Neural cell (in vitro differentiated cells): ENCODE results near the gene DPEP1. TPM values are rescaled to one million over a fixed set of nuclear protein-coding genes. Genes with fewer than 3 reads are reported as not detected.

Source experiments
- H2AFZ ChIP-seq: fragments of 200-600, 300-800 bp; sonication (generic), shearing (Covaris generic); 2 replicates; pipeline ENCODE4 v1.6.0; 2014; ENCODE audit warnings: low read depth, mild to moderate bottlenecking, antibody characterized with exemption, low read length, moderate library complexity
- H3F3A ChIP-seq: fragments of 200-600 bp; shearing (Covaris generic); 2 replicates; pipeline ENCODE4 v1.6.1; 2016; ENCODE audit warnings: mild to moderate bottlenecking, moderate library complexity, mixed read lengths, antibody characterized with exemption, low read length; ENCODE audit not compliant: insufficient read depth, poor library complexity, severe bottlenecking
- H3K27ac ChIP-seq: fragments of 200-600, 300-800 bp; sonication (generic), shearing (Covaris generic); 2 replicates; pipeline ENCODE4 v1.5.1; 2014; ENCODE audit warnings: mild to moderate bottlenecking, low read length, moderate library complexity
- H3K27me3 ChIP-seq: fragments of 300-800, 200-600 bp; sonication (generic), shearing (Covaris generic); 2 replicates; pipeline ENCODE4 v1.6.0; 2014; ENCODE audit warnings: mild to moderate bottlenecking, low read depth, low read length, moderate library complexity; ENCODE audit not compliant: insufficient read depth
- H3K36me3 ChIP-seq: fragments of 300-800, 200-600 bp; sonication (generic), shearing (Covaris generic); 2 replicates; pipeline ENCODE4 v1.5.1; 2014; ENCODE audit warnings: mild to moderate bottlenecking, antibody characterized with exemption, low read length, moderate library complexity; ENCODE audit not compliant: insufficient read depth
- H3K4me2 ChIP-seq: fragments of 300-800, 200-600 bp; sonication (generic), shearing (Covaris generic); 2 replicates; pipeline ENCODE4 v1.6.0; 2014; ENCODE audit warnings: mild to moderate bottlenecking, low read length
- H3K4me3 ChIP-seq: fragments of 300-800, 200-600 bp; sonication (generic), shearing (Covaris generic); 2 replicates; pipeline ENCODE4 v1.5.1; 2014; ENCODE audit warnings: mild to moderate bottlenecking, low read length, moderate library complexity
- H3K79me2 ChIP-seq: fragments of 200-600 bp; shearing (Covaris generic); replicated peaks from 2 replicates; pipeline ENCODE4 v1.6.0; 2014; ENCODE audit warnings: mild to moderate bottlenecking, low read length, moderate library complexity; ENCODE audit not compliant: insufficient read depth
- H3K9ac ChIP-seq: fragments of 300-800, 200-600 bp; sonication (generic), shearing (Covaris generic); 2 replicates; pipeline ENCODE4 v1.6.1; 2016; ENCODE audit warnings: mild to moderate bottlenecking, low read length, mixed read lengths
- H3K9me2 ChIP-seq: fragments of 200-600 bp; shearing (Covaris generic); 2 replicates; pipeline ENCODE4 v1.6.1; 2016; ENCODE audit warnings: mild to moderate bottlenecking, low read length, mixed read lengths; ENCODE audit not compliant: insufficient read depth
- H3K9me3 ChIP-seq: fragments of 200-600, 300-800 bp; sonication (generic), shearing (Covaris generic); 2 replicates; pipeline ENCODE4 v1.6.1; 2016; ENCODE audit warnings: mild to moderate bottlenecking, mixed run types, low read length, moderate library complexity, mixed read lengths
- H4K20me1 ChIP-seq: fragments of 200-600 bp; shearing (Covaris generic); 2 replicates; pipeline ENCODE4 v1.6.1; 2016; ENCODE audit warnings: mild to moderate bottlenecking, mixed run types; ENCODE audit not compliant: insufficient read depth
- CTCF ChIP-seq: fragments of 450-650 bp; IDR thresholded peaks from 2 replicates; pipeline ENCODE4 v1.5.1; 2014; ENCODE audit warnings: antibody characterized with exemption, mild to moderate bottlenecking, moderate library complexity; ENCODE audit not compliant: poor library complexity, severe bottlenecking
- EP300 ChIP-seq: fragments of 450-650 bp; conservative IDR thresholded peaks from 2 replicates; pipeline ENCODE4 v1.6.1; 2014; ENCODE audit warnings: antibody characterized with exemption, mild to moderate bottlenecking, moderate library complexity; ENCODE audit not compliant: poor library complexity, severe bottlenecking
- EZH2 ChIP-seq: fragments of 200-600, 300-800 bp; shearing (Covaris generic), sonication (generic); IDR thresholded peaks from 2 replicates; pipeline ENCODE4 v1.6.1; 2014; ENCODE audit warnings: antibody characterized with exemption, low read length, borderline replicate concordance, mild to moderate bottlenecking; ENCODE audit not compliant: insufficient read depth, poor library complexity, severe bottlenecking
- MXI1 ChIP-seq: fragments of 450-650 bp; conservative IDR thresholded peaks from 2 replicates; pipeline ENCODE4 v1.6.1; 2014; ENCODE audit warnings: antibody characterized with exemption, mild to moderate bottlenecking; ENCODE audit not compliant: poor library complexity, severe bottlenecking
- POLR2AphosphoS5 ChIP-seq: IDR thresholded peaks from 2 replicates; pipeline ENCODE4 v1.6.1; 2012
- RAD21 ChIP-seq: fragments of 450-650 bp; conservative IDR thresholded peaks from 2 replicates; pipeline ENCODE4 v1.6.1; 2014; ENCODE audit warnings: antibody characterized with exemption, mild to moderate bottlenecking, moderate library complexity
- REST ChIP-seq: IDR thresholded peaks from 2 replicates; pipeline ENCODE4 v1.6.1; 2012; ENCODE audit warnings: borderline replicate concordance
- SMC3 ChIP-seq: fragments of 450-650 bp; conservative IDR thresholded peaks from 2 replicates; pipeline ENCODE4 v1.6.1; 2014; ENCODE audit warnings: antibody characterized with exemption, mild to moderate bottlenecking, moderate library complexity; ENCODE audit not compliant: poor library complexity
- TAF1 ChIP-seq: IDR thresholded peaks from 2 replicates; pipeline ENCODE4 v1.6.1; 2012; ENCODE audit warnings: low read depth
- polyA plus RNA-seq: library from polyadenylated mRNA; depleted of rRNA; stranded (reverse); fragments of >200 nt; gene quantifications from 2 replicates; pipeline ENCODE4 v1.2.3, GENCODE V29; 2014

The DPEP1 gene
- polyA plus RNA-seq, 1 donor from 2014 or later, result 0.33 TPM

GRCh38 chr16:89600956-89601355 is 12.5 kb upstream of the DPEP1 start:
- H3K79me2 ChIP-seq, result no peaks in the 10 kb centered on the region
- H3K27ac ChIP-seq, result no peak overlapping the region
- H3K9ac ChIP-seq, result no peak overlapping the region
- H3K4me2 ChIP-seq, result no peak overlapping the region
- no peaks in the 10 kb centered on the region for H3K9me3 ChIP-seq
- H3K4me3 ChIP-seq, result no peak overlapping the region
- no peaks in the 10 kb centered on the region for H4K20me1 ChIP-seq
- no peak overlapping the region for H2AFZ ChIP-seq
- H3K27me3 ChIP-seq, result no peaks in the 10 kb centered on the region
- no peaks in the 10 kb centered on the region for H3F3A ChIP-seq
- TF ChIP-seq TAF1, result no peak
- no peaks in the 10 kb centered on the region for H3K9me2 ChIP-seq
- no peaks in the 10 kb centered on the region for H3K36me3 ChIP-seq

GRCh38 chr16:89601906-89602272 is 11.6 kb upstream of the DPEP1 start:
- Histone ChIP-seq H3K36me3 (no peaks in the 10 kb centered on the region), H3K27me3 (no peaks in the 10 kb centered on the region), H3K9me3 (no peaks in the 10 kb centered on the region), H3K9ac (peak overlapping the region; percentile 31), H3K4me2 (no peak overlapping the region), H3F3A (no peaks in the 10 kb centered on the region), H2AFZ (no peak overlapping the region), H3K27ac (peak overlapping the region; percentile 47), H4K20me1 (no peaks in the 10 kb centered on the region), H3K79me2 (no peaks in the 10 kb centered on the region), H3K9me2 (no peaks in the 10 kb centered on the region), H3K4me3 (peak overlapping the region; percentile 18)
- TF ChIP-seq RAD21, result no peak
- no peak for TF ChIP-seq EP300
- TF ChIP-seq SMC3, result no peak
- no peak for TF ChIP-seq POLR2AphosphoS5
- no peak for TF ChIP-seq EZH2
- no peak for TF ChIP-seq MXI1
- no peak for TF ChIP-seq CTCF
- TF ChIP-seq REST, result no peak
- TF ChIP-seq TAF1, result no peak

- H3K4me3 ChIP-seq, result peak overlapping the region; percentile 18
- no peaks in the 10 kb centered on the region for H3K9me3 ChIP-seq
- H3K4me2 ChIP-seq, result no peak overlapping the region
- TF ChIP-seq REST (no peak), EZH2 (no peak), SMC3 (no peak), EP300 (no peak), CTCF (no peak), TAF1 (no peak), RAD21 (no peak), POLR2AphosphoS5 (no peak), MXI1 (no peak)
- H2AFZ ChIP-seq, result no peak overlapping the region
- no peaks in the 10 kb centered on the region for H3K79me2 ChIP-seq
- no peaks in the 10 kb centered on the region for H3K36me3 ChIP-seq
- H3K27ac ChIP-seq, result peak overlapping the region; percentile 47
- no peaks in the 10 kb centered on the region for H4K20me1 ChIP-seq
- H3K9me2 ChIP-seq, result no peaks in the 10 kb centered on the region
- no peaks in the 10 kb centered on the region for H3F3A ChIP-seq
- peak overlapping the region; percentile 31 for H3K9ac ChIP-seq
- H3K27me3 ChIP-seq, result no peaks in the 10 kb centered on the region
Observed at GRCh38 chr16:89602273-89602951, 11.0 kb upstream of the DPEP1 start.
